GM10248 (cell line): ENCODE measurements around the gene TNNI3.

ENCODE experiments used
- CTCF ChIA-PET: fragments of 300-600 bp; sonication (Branson Sonifier 250); formaldehyde crosslinking; extraction: SDS; loops from one replicate; lab custom pipeline; 2021; ENCODE audit warnings: antibody characterized with exemption; lab: Yijun Ruan, JAX
- POLR2A ChIA-PET: fragments of 350-650 bp; sonication (Branson Sonifier 250); formaldehyde crosslinking; extraction: SDS; loops from one replicate; lab custom pipeline; 2020; ENCODE audit warnings: antibody characterized with exemption; lab: Yijun Ruan, JAX
- DNase-seq: peaks from one replicate; pipeline ENCODE4 v3.0.0; 2012; ENCODE audit errors: extremely low spot score
- CTCF ChIP-seq: IDR thresholded peaks from 2 replicates; pipeline ENCODE4 v1.5.1; 2012; ENCODE audit warnings: mild to moderate bottlenecking, low read depth; ENCODE audit errors: extremely low read depth, missing control alignments, control extremely low read depth

The TNNI3 gene

DNA sequence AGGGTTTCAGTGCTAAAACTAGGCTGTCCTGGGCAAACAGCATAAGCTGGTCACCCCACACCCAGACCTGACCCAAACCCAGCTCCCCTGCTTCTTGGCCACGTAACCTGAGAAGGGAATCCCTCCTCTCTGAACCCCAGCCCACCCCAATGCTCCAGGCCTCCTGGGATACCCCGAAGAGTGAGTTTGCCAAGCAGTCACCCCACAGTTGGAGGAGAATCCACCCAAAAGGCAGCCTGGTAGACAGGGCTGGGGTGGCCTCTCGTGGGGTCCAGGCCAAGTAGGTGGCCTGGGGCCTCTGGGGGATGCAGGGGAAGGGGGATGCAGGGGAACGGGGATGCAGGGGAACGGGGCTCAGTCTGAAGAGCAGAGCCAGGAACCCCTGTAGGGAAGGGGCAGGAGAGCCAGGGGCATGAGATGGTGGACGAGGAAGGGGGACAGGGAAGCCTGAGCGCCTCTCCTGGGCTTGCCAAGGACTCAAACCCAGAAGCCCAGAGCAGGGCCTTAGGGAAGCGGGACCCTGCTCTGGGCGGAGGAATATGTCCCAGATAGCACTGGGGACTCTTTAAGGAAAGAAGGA lies 42.9 kb downstream of the TNNI3 start:
- TF ChIP-seq CTCF = no peak

GRCh38 chr19:55113570-55114039 lies 43.9 kb downstream of the TNNI3 start:
- no peak for TF ChIP-seq CTCF
- DNase-seq = no peak
- ChIA-PET POLR2A (interaction anchor here (0.9 kb wide), 1 partner anchor 29 kb away, joined by 3 read pairs; no protein-coding TSS in a partner anchor), CTCF (interaction anchor here (1.5 kb wide), 1 partner anchor 20 kb away, joined by 4 read pairs; no protein-coding TSS in a partner anchor)

More for the DNA sequence above, 42.9 kb downstream of the TNNI3 start:
- no peak for DNase-seq
- ChIA-PET CTCF (no interaction called here), POLR2A (no interaction called here)

DNA sequence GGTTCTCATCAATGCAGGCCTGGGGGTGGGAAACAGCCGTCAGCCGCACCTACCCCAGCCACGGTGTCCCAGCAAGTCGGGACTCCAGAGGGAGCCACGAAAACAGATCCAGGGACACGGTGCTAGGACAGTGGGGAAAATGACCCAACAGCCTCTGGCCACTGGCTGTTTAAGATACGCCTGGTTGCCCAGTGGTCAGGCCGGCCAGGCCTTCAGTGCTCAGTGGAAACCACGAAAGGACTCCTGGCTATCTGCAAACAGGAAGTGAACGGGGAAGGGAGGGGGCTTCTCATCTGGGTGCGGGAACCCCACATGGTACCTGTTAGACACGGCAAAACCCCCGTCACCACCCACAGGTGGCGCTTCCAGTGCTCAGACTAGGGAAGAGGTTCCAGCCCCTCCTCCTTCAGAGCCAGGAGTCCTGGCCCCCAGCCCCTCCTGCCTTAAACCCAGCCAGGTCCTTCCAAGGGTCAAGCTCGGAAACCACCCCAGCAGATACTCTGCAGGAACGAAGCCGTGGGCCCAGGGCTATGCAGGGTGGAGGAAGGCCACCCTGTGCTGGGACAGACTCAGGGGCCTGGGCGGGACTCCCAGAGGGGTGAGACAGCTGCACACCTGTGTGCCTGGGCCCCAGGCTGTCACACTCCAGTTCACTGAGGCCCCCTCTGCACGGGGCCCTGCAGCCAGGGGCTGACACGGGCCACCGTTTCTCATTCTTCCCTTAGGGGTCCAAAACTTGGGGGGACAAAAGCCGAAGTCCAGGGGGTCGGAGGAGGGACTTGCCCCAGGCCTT lies 44.6 kb downstream of the TNNI3 start:
- TF ChIP-seq CTCF = peak; percentile 20
- ChIA-PET POLR2A (interaction anchor here (0.9 kb wide), 1 partner anchor 28 kb away, joined by 3 read pairs; no protein-coding TSS in a partner anchor), CTCF (interaction anchor here (1.5 kb wide), 1 partner anchor 20 kb away, joined by 4 read pairs; no protein-coding TSS in a partner anchor)
- DNase-seq = no peak

GRCh38 chr19:55112246-55112776 lies 45.2 kb downstream of the TNNI3 start:
- POLR2A ChIA-PET = no interaction called here
- CTCF ChIA-PET = interaction anchor here (1.5 kb wide), 2 partner anchors 21 to 23 kb away, joined by 4 to 10 read pairs; no protein-coding TSS in a partner anchor

GRCh38 chr19:55111238-55111831 lies 46.2 kb downstream of the TNNI3 start:
- CTCF ChIA-PET = interaction anchor here (1.5 kb wide), 1 partner anchor 22 kb away, joined by 10 read pairs; no protein-coding TSS in a partner anchor
- DNase-seq = no peak
- no peak for TF ChIP-seq CTCF
- POLR2A ChIA-PET = interaction anchor here (0.6 kb wide), 1 partner anchor 93 kb away, joined by 6 read pairs; no protein-coding TSS in a partner anchor

More at GRCh38 chr19:55112246-55112776, 45.2 kb downstream of the TNNI3 start:
- no peak for TF ChIP-seq CTCF
- DNase-seq = no peak
